Calu3 (cell line): ENCODE measurements around the gene DDRGK1. TPM values are rescaled to one million over a fixed set of nuclear protein-coding genes. Genes with fewer than 3 reads are reported as not detected.
A peak's percentile ranks its signal among the peaks of the same experiment; 100 is the strongest.

ENCODE experiments used
- BruUV-seq: library from RNA; stranded (reverse); fragments of 400-500 nt; replicated peaks from 2 replicates; lab custom pipeline; 2021; lab: Mats Ljungman, UMichigan
- CTCF ChIA-PET: fragments of 300-600 bp; sonication (Branson Sonifier 250); formaldehyde crosslinking; loops from one replicate; lab custom pipeline; 2022; ENCODE audit warnings: antibody characterized with exemption; lab: Charles Lee
- DNase-seq: peaks from one replicate; pipeline ENCODE4 v3.0.0; 2022
- H3K27ac Mint-ChIP-seq: one replicate; pipeline ENCODE4 v1.8.0; 2022; ENCODE audit warnings: mixed read lengths; ENCODE audit not compliant: unreplicated experiment
- H3K27me3 Mint-ChIP-seq: one replicate; pipeline ENCODE4 v1.8.0; 2022; ENCODE audit warnings: mixed read lengths; ENCODE audit not compliant: unreplicated experiment
- H3K36me3 Mint-ChIP-seq: one replicate; pipeline ENCODE4 v1.8.0; 2022; ENCODE audit warnings: mild to moderate bottlenecking, moderate library complexity, mixed read lengths; ENCODE audit not compliant: insufficient read depth, unreplicated experiment
- H3K4me1 Mint-ChIP-seq: one replicate; pipeline ENCODE4 v1.8.0; 2022; ENCODE audit warnings: mild to moderate bottlenecking, low read depth, mixed read lengths; ENCODE audit not compliant: unreplicated experiment
- H3K4me3 Mint-ChIP-seq: one replicate; pipeline ENCODE4 v1.8.0; 2022; ENCODE audit warnings: mild to moderate bottlenecking, low read depth, moderate library complexity, mixed read lengths; ENCODE audit not compliant: unreplicated experiment
- H3K9me3 Mint-ChIP-seq: one replicate; pipeline ENCODE4 v1.8.0; 2022; ENCODE audit warnings: low read depth, mixed read lengths; ENCODE audit not compliant: unreplicated experiment
- CTCF ChIP-seq: fragments of 200-600 bp; IDR thresholded peaks from one replicate; pipeline ENCODE4 v1.8.0; 2022; ENCODE audit warnings: antibody characterized with exemption; ENCODE audit not compliant: unreplicated experiment
- intact Hi-C: fragments of 100-400 bp; cut with micrococcal nuclease; formaldehyde crosslinking; loops from one replicate; pipeline ENCODE4 v1.10.0; 2022; ENCODE audit not compliant: unreplicated experiment
- total RNA-seq: library from RNA; stranded (reverse); gene quantifications from 2 replicates; pipeline ENCODE4 v1.2.3, GENCODE V29; 2022

The DDRGK1 gene
- total RNA-seq, 1 experiment from 2014 or later = 30.9 TPM

GRCh38 chr20:3174442-3175261 lies 29.8 kb downstream of the DDRGK1 start:
- Mint-ChIP-seq H3K36me3 (peaks cover 16% of the 10 kb centered on the region), H3K4me1 (peaks cover 11% of the 10 kb centered on the region), H3K27ac (no peak overlapping the region), H3K4me3 (peak overlapping the region; percentile 84), H3K27me3 (peaks cover 16% of the 10 kb centered on the region), H3K9me3 (no peaks in the 10 kb centered on the region)
- TF ChIP-seq CTCF = no peak
- no peak for DNase-seq
- no TSS peak for BruUV-seq
- intact Hi-C loops = no loop called here
- CTCF ChIA-PET = no interaction called here

DNA sequence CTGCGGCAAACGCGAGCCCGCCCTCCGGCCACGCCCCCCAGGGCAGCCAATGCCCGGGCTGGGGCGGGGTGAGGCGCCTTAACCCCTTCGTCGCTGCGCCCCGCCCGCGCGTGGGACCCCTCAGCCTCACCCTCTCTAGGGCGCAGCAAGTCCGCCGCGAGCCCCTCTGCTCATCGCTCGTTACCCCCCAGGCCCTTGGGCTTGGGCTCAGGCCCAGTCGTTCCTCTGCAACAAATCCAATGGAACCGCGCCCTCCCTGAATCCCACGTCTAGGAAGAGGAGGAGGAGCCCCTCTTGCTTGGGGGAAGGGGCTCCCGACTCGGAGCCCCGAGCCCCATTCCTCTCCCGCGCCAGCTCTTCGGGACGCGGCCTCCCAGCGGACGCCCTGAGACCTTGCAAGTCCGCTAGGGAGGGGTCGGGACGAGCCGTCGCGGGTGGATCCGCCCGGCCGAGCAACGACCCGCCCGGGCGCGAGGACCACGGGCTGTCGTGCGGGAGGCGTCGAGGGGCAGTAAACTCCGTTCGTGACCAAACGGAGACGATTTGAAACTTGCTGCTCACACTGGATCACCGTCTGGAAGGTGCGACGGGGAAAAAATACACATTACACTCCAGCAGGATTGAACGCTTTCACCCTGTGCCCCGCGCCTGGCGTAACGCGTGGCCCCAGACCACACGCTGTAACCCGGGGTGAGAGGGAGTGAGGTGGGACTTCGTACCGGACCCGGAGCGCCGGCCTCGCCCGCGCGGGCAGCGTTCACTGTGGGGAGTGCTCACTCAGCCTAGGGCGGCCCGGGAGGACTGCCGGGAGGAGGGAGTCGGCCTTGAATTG lies 30.7 kb downstream of the DDRGK1 start:
- intact Hi-C loops = no loop called here
- H3K9me3 Mint-ChIP-seq = no peaks in the 10 kb centered on the region
- H3K4me3 Mint-ChIP-seq = peak overlapping the region; percentile 84
- H3K4me1 Mint-ChIP-seq = peaks cover 11% of the 10 kb centered on the region
- no TSS peak for BruUV-seq
- H3K27ac Mint-ChIP-seq = peak overlapping the region; percentile 54
- peak; percentile 89 for DNase-seq
- CTCF ChIA-PET = no interaction called here
- H3K36me3 Mint-ChIP-seq = peaks cover 16% of the 10 kb centered on the region
- TF ChIP-seq CTCF = no peak
- H3K27me3 Mint-ChIP-seq = peaks cover 16% of the 10 kb centered on the region

- peaks cover 16% of the 10 kb centered on the region for H3K27me3 Mint-ChIP-seq
- peaks cover 11% of the 10 kb centered on the region for H3K4me1 Mint-ChIP-seq
- no peak for TF ChIP-seq CTCF
- H3K4me3 Mint-ChIP-seq = peak within 1 kb of the TSS; percentile 84
- CTCF ChIA-PET = no interaction called here
- peaks cover 16% of the 10 kb centered on the region for H3K36me3 Mint-ChIP-seq
- intact Hi-C loops = no loop called here
- BruUV-seq = no TSS peak
- DNase-seq = peak; percentile 57
- H3K9me3 Mint-ChIP-seq = no peaks in the 10 kb centered on the region
- H3K27ac Mint-ChIP-seq = peak within 1 kb of the TSS; percentile 54
Measured at GRCh38 chr20:3172933-3173609, 31.4 kb downstream of the DDRGK1 start, which contains the start of gene LZTS3. TSS of gene LZTS3 (minus strand) at chr20:3173549. CDS start at chr20:3167163, 6,386 bp downstream.
